SJCRH30 (cell line): ENCODE data around the gene AGPAT3. TPM values are rescaled to one million over a fixed set of nuclear protein-coding genes. Genes with fewer than 3 reads are reported as not detected.

Experiments
- DNase-seq, 2 experiments: peaks; one replicate each; pipeline ENCODE4 v3.0.0-alpha.2; 2015 to 2020
- H3K27ac ChIP-seq: fragments of 250-450 bp; sonication (Bioruptor Pico); 2 replicates; pipeline ENCODE4 v1.5.1; 2020; ENCODE audit warnings: mild to moderate bottlenecking, moderate library complexity
- H3K27me3 ChIP-seq: fragments of 250-450 bp; sonication (Bioruptor Pico); 2 replicates; pipeline ENCODE4 v1.5.1; 2020; ENCODE audit warnings: mild to moderate bottlenecking, moderate library complexity
- H3K36me3 ChIP-seq: fragments of 250-450 bp; sonication (Bioruptor Pico); 2 replicates; pipeline ENCODE4 v1.5.1; 2020; ENCODE audit warnings: mild to moderate bottlenecking, moderate library complexity
- H3K4me1 ChIP-seq: fragments of 250-450 bp; sonication (Bioruptor Pico); 2 replicates; pipeline ENCODE4 v1.5.1; 2020; ENCODE audit warnings: mild to moderate bottlenecking, moderate library complexity
- H3K4me3 ChIP-seq: fragments of 250-450 bp; sonication (Bioruptor Pico); 2 replicates; pipeline ENCODE4 v1.5.1; 2020; ENCODE audit warnings: mild to moderate bottlenecking, moderate library complexity
- H3K9me3 ChIP-seq: fragments of 250-450 bp; sonication (Bioruptor Pico); replicated peaks from 2 replicates; pipeline ENCODE4 v1.5.1; 2020; ENCODE audit warnings: mild to moderate bottlenecking, moderate library complexity
- total RNA-seq: library from RNA; depleted of rRNA; stranded (reverse); fragments of >200 nt; shearing (Covaris generic); gene quantifications from 2 replicates; pipeline ENCODE4 v1.2.3, GENCODE V29; 2014

Gene AGPAT3
- total RNA-seq, 1 experiment from 2014 or later, result 18.3 TPM

- DNase-seq, result no peak
- H3K4me3 ChIP-seq, result no peak overlapping the region
- no peak overlapping the region for H3K27ac ChIP-seq
- no peaks in the 10 kb centered on the region for H3K36me3 ChIP-seq
- H3K27me3 ChIP-seq, result no peaks in the 10 kb centered on the region
- H3K9me3 ChIP-seq, result no peaks in the 10 kb centered on the region
- H3K4me1 ChIP-seq, result no peaks in the 10 kb centered on the region
These were observed 77.2 kb downstream of the AGPAT3 start for GRCh38 chr21:43942201-43942600.

GRCh38 chr21:43942621-43943020 is 77.6 kb downstream of the AGPAT3 start:
- Histone ChIP-seq H3K4me3 (no peak overlapping the region), H3K27ac (no peak overlapping the region), H3K36me3 (no peaks in the 10 kb centered on the region), H3K27me3 (no peaks in the 10 kb centered on the region), H3K4me1 (no peaks in the 10 kb centered on the region), H3K9me3 (no peaks in the 10 kb centered on the region)
- no peak for DNase-seq

- Histone ChIP-seq H3K9me3 (0 out of 2 replicates have a peak, but pooled peaks cover 2% of the 10 kb centered on the region), H3K4me3 (no peak overlapping the region), H3K27me3 (no peaks in the 10 kb centered on the region), H3K27ac (no peak overlapping the region), H3K4me1 (no peaks in the 10 kb centered on the region), H3K36me3 (no peaks in the 10 kb centered on the region)
- no peak for DNase-seq
These were observed 78.6 kb downstream of the AGPAT3 start for GRCh38 chr21:43943512-43944077.

- H3K4me3 ChIP-seq, result no peak overlapping the region
- no peak for DNase-seq
These were observed 79.1 kb downstream of the AGPAT3 start for GRCh38 chr21:43944078-43944633.

GRCh38 chr21:43944757-43945156 is 79.7 kb downstream of the AGPAT3 start:
- no peaks in the 10 kb centered on the region for H3K27me3 ChIP-seq
- H3K36me3 ChIP-seq, result no peaks in the 10 kb centered on the region
- DNase-seq, result no peak
- H3K4me1 ChIP-seq, result no peaks in the 10 kb centered on the region
- H3K4me3 ChIP-seq, result no peak overlapping the region
- H3K9me3 ChIP-seq, result 0 out of 2 replicates have a peak, but pooled peaks cover 4% of the 10 kb centered on the region
- H3K27ac ChIP-seq, result no peak overlapping the region

More at GRCh38 chr21:43944078-43944633, 79.1 kb downstream of the AGPAT3 start:
- H3K36me3 ChIP-seq, result no peaks in the 10 kb centered on the region
- H3K4me1 ChIP-seq, result no peaks in the 10 kb centered on the region
- 0 out of 2 replicates have a peak, but pooled peaks cover 4% of the 10 kb centered on the region for H3K9me3 ChIP-seq
- H3K27me3 ChIP-seq, result no peaks in the 10 kb centered on the region
- H3K27ac ChIP-seq, result no peak overlapping the region

GRCh38 chr21:43948740-43949498 is 83.9 kb downstream of the AGPAT3 start:
- 0 out of 2 replicates have a peak, but pooled peaks cover 4% of the 10 kb centered on the region for H3K9me3 ChIP-seq
- no peak overlapping the region for H3K27ac ChIP-seq
- no peak overlapping the region for H3K4me3 ChIP-seq
- peaks cover 11% of the 10 kb centered on the region; the same call in 1 of the 2 replicates for H3K4me1 ChIP-seq
- no peaks in the 10 kb centered on the region for H3K27me3 ChIP-seq
- no peaks in the 10 kb centered on the region for H3K36me3 ChIP-seq
- DNase-seq, result no peak

GRCh38 chr21:43949499-43950208 is 84.6 kb downstream of the AGPAT3 start:
- peaks cover 15% of the 10 kb centered on the region; the same call in 1 of the 2 replicates for H3K4me1 ChIP-seq
- no peaks in the 10 kb centered on the region for H3K36me3 ChIP-seq
- no peak overlapping the region for H3K4me3 ChIP-seq
- DNase-seq, result no peak
- H3K27me3 ChIP-seq, result no peaks in the 10 kb centered on the region
- H3K9me3 ChIP-seq, result 0 out of 2 replicates have a peak, but pooled peaks cover 4% of the 10 kb centered on the region
- no peak overlapping the region for H3K27ac ChIP-seq

GRCh38 chr21:43950481-43950880 is 85.5 kb downstream of the AGPAT3 start:
- Histone ChIP-seq H3K27ac (no peak overlapping the region), H3K27me3 (no peaks in the 10 kb centered on the region), H3K4me3 (no peak overlapping the region), H3K9me3 (0 out of 2 replicates have a peak, but pooled peaks cover 4% of the 10 kb centered on the region), H3K4me1 (peaks cover 15% of the 10 kb centered on the region; the same call in 1 of the 2 replicates), H3K36me3 (no peaks in the 10 kb centered on the region)
- DNase-seq, result no peak

- peaks cover 16% of the 10 kb centered on the region; the same call in 1 of the 2 replicates for H3K4me1 ChIP-seq
- no peak overlapping the region for H3K4me3 ChIP-seq
- no peak for DNase-seq
- H3K9me3 ChIP-seq, result 0 out of 2 replicates have a peak, but pooled peaks cover 4% of the 10 kb centered on the region
- H3K27ac ChIP-seq, result no peak overlapping the region
- no peaks in the 10 kb centered on the region for H3K27me3 ChIP-seq
- no peaks in the 10 kb centered on the region for H3K36me3 ChIP-seq
These were observed 85.9 kb downstream of the AGPAT3 start for GRCh38 chr21:43950936-43951335.

GRCh38 chr21:43951911-43952703 is 87.1 kb downstream of the AGPAT3 start:
- Histone ChIP-seq H3K4me1 (peaks cover 27% of the 10 kb centered on the region; the same call in 1 of the 2 replicates), H3K27me3 (no peaks in the 10 kb centered on the region), H3K4me3 (no peak overlapping the region), H3K27ac (no peak overlapping the region), H3K9me3 (0 out of 2 replicates have a peak, but pooled peaks cover 4% of the 10 kb centered on the region), H3K36me3 (no peaks in the 10 kb centered on the region)
- DNase-seq, result no peak

- Histone ChIP-seq H3K27ac (no peak overlapping the region), H3K27me3 (no peaks in the 10 kb centered on the region), H3K36me3 (no peaks in the 10 kb centered on the region), H3K4me3 (no peak overlapping the region), H3K9me3 (0 out of 2 replicates have a peak, but pooled peaks cover 4% of the 10 kb centered on the region), H3K4me1 (peaks cover 28% of the 10 kb centered on the region; the same call in 1 of the 2 replicates)
- no peak for DNase-seq
These were observed 88.0 kb downstream of the AGPAT3 start for GRCh38 chr21:43953021-43953420.

GRCh38 chr21:43954042-43954441 is 89.0 kb downstream of the AGPAT3 start:
- H3K9me3 ChIP-seq, result no peaks in the 10 kb centered on the region
- H3K4me3 ChIP-seq, result no peak overlapping the region
- no peaks in the 10 kb centered on the region for H3K27me3 ChIP-seq
- H3K27ac ChIP-seq, result no peak overlapping the region
- H3K4me1 ChIP-seq, result peaks cover 32% of the 10 kb centered on the region; the same call in 1 of the 2 replicates
- no peaks in the 10 kb centered on the region for H3K36me3 ChIP-seq
- DNase-seq, result no peak

- no peaks in the 10 kb centered on the region for H3K27me3 ChIP-seq
- no peak for DNase-seq
- no peaks in the 10 kb centered on the region for H3K36me3 ChIP-seq
- H3K4me1 ChIP-seq, result peaks cover 32% of the 10 kb centered on the region; the same call in 1 of the 2 replicates
- H3K4me3 ChIP-seq, result no peak overlapping the region
- H3K27ac ChIP-seq, result no peak overlapping the region
- no peaks in the 10 kb centered on the region for H3K9me3 ChIP-seq
These were observed 89.9 kb downstream of the AGPAT3 start for GRCh38 chr21:43954896-43955295.
